WTC11 (cell line): Measurements from ENCODE around the gene GIMAP8. TPM values are rescaled to one million over a fixed set of nuclear protein-coding genes. Genes with fewer than 3 reads are reported as not detected.

ENCODE experiments used
- ATAC-seq: fragments of 200-7000 bp; cut with Tn5 transposase; 2 replicates; pipeline ENCODE4 v1.10.0; 2021; ENCODE audit warnings: mild to moderate bottlenecking, moderate library complexity
- CTCF ChIA-PET: fragments of 300-600 bp; sonication (Branson Sonifier 250); formaldehyde crosslinking; loops from one replicate; lab custom pipeline; 2021; ENCODE audit warnings: antibody characterized with exemption; lab: Charles Lee
- POLR2A ChIA-PET: fragments of 350-600 bp; sonication (Branson Sonifier 250); formaldehyde crosslinking; loops from one replicate; lab custom pipeline; 2021; ENCODE audit warnings: antibody characterized with exemption; lab: Charles Lee
- DNase-seq: peaks from one replicate; pipeline ENCODE4 v3.0.0; 2021; ENCODE audit warnings: low spot score
- H3K27ac Mint-ChIP-seq: 2 replicates; pipeline ENCODE4 v1.8.0; 2021; ENCODE audit warnings: mixed read lengths
- H3K27me3 Mint-ChIP-seq: 2 replicates; pipeline ENCODE4 v1.8.0; 2021; ENCODE audit warnings: low read depth, mild to moderate bottlenecking, moderate library complexity, mixed read lengths
- H3K36me3 Mint-ChIP-seq: 2 replicates; pipeline ENCODE4 v1.8.0; 2021; ENCODE audit warnings: mixed read lengths
- H3K4me1 Mint-ChIP-seq: 2 replicates; pipeline ENCODE4 v1.8.0; 2022; ENCODE audit warnings: mixed read lengths
- H3K4me3 Mint-ChIP-seq: 2 replicates; pipeline ENCODE4 v1.8.0; 2021; ENCODE audit warnings: mild to moderate bottlenecking, moderate library complexity, mixed read lengths
- H3K9me3 Mint-ChIP-seq: 2 replicates; pipeline ENCODE4 v1.8.0; 2021; ENCODE audit warnings: mixed read lengths
- CBFB ChIP-seq: sonication (generic); formaldehyde crosslinking; IDR thresholded peaks from 2 replicates; pipeline ENCODE4 v1.8.1; 2022; ENCODE audit warnings: mild to moderate bottlenecking, low read depth, missing genetic modification reagents
- CREM ChIP-seq: sonication (generic); formaldehyde crosslinking; IDR thresholded peaks from 2 replicates; pipeline ENCODE4 v1.8.1; 2022; ENCODE audit warnings: mild to moderate bottlenecking, missing genetic modification reagents, moderate library complexity
- ELF4 ChIP-seq: sonication (generic); formaldehyde crosslinking; IDR thresholded peaks from 2 replicates; pipeline ENCODE4 v1.8.1; 2022; ENCODE audit warnings: low read depth, mild to moderate bottlenecking, moderate library complexity, missing genetic modification reagents
- ETV6 ChIP-seq: sonication (generic); formaldehyde crosslinking; IDR thresholded peaks from 2 replicates; pipeline ENCODE4 v1.8.1; 2022; ENCODE audit warnings: mild to moderate bottlenecking, missing genetic modification reagents
- MAX ChIP-seq: sonication (generic); formaldehyde crosslinking; IDR thresholded peaks from 2 replicates; pipeline ENCODE4 v1.8.0; 2022; ENCODE audit warnings: mild to moderate bottlenecking, missing genetic modification reagents
- TCF7 ChIP-seq: sonication (generic); formaldehyde crosslinking; IDR thresholded peaks from 2 replicates; pipeline ENCODE4 v1.8.0; 2022; ENCODE audit warnings: mild to moderate bottlenecking, low read depth, missing genetic modification reagents, moderate library complexity
- TEAD4 ChIP-seq: sonication (generic); formaldehyde crosslinking; IDR thresholded peaks from 2 replicates; pipeline ENCODE4 v1.8.0; 2022; ENCODE audit warnings: mild to moderate bottlenecking, missing genetic modification reagents
- TP53 ChIP-seq: sonication (generic); formaldehyde crosslinking; IDR thresholded peaks from 2 replicates; pipeline ENCODE4 v1.8.1; 2023; ENCODE audit warnings: mild to moderate bottlenecking, missing genetic modification reagents
- total RNA-seq: library from RNA; stranded (reverse); gene quantifications from 3 replicates; pipeline ENCODE4 v1.2.3, GENCODE V29; 2021
- TF ChIP-seq, protein P1 (sequence below): sonication (generic); formaldehyde crosslinking; IDR thresholded peaks from 2 replicates; pipeline ENCODE4 v1.8.1; 2023; ENCODE audit warnings: mild to moderate bottlenecking, missing genetic modification reagents, moderate library complexity
- TF ChIP-seq, protein P2 (sequence below): sonication (generic); formaldehyde crosslinking; IDR thresholded peaks from 2 replicates; pipeline ENCODE4 v1.8.1; 2022; ENCODE audit warnings: missing genetic modification reagents, borderline replicate concordance
- TF ChIP-seq, protein P3 (sequence below): sonication (generic); formaldehyde crosslinking; IDR thresholded peaks from 2 replicates; pipeline ENCODE4 v1.8.1; 2023; ENCODE audit warnings: mild to moderate bottlenecking, missing genetic modification reagents, moderate library complexity
- TF ChIP-seq, protein P4 (sequence below): fragments of 250-450 bp; sonication (Bioruptor Pico); IDR thresholded peaks from 2 replicates; pipeline ENCODE4 v1.9.0; 2021; ENCODE audit warnings: mild to moderate bottlenecking
- TF ChIP-seq, protein P5 (sequence below): sonication (generic); formaldehyde crosslinking; IDR thresholded peaks from 2 replicates; pipeline ENCODE4 v1.8.1; 2023; ENCODE audit warnings: mild to moderate bottlenecking, missing genetic modification reagents
- TF ChIP-seq, protein P6 (sequence below): sonication (generic); formaldehyde crosslinking; IDR thresholded peaks from 2 replicates; pipeline ENCODE4 v1.8.1; 2022; ENCODE audit warnings: low read depth, missing genetic modification reagents, borderline replicate concordance
- TF ChIP-seq, protein P7 (sequence below): fragments of 250-450 bp; sonication (Bioruptor Pico); IDR thresholded peaks from 2 replicates; pipeline ENCODE4 v2.1.2; 2022; ENCODE audit warnings: mild to moderate bottlenecking, moderate library complexity

GIMAP8 gene
- total RNA-seq, 1 experiment from 2014 or later: 0.09 TPM

DNA sequence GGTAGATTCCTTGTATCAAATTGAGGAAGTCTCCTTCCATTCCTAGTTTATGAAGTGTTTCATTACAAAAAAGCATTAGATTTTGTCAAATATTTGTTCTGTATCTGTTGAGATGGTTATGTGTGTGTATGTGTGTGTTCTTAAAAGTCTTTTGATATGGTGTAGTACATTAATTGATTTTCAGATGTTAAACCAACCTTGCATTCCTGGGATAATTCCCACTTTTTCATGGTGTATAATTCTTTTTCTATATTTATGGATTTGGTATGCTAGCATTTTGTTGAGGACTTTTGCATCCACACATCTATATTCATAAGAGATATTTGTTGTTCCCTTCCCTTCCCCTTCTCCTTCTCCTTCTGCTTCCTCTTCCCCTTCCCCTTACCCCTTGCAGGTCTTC is 8.9 kb upstream of the GIMAP8 start:
- no peak for TF ChIP-seq CREM (CRISPR knock-in tag)
- TF ChIP-seq, protein P1, sequence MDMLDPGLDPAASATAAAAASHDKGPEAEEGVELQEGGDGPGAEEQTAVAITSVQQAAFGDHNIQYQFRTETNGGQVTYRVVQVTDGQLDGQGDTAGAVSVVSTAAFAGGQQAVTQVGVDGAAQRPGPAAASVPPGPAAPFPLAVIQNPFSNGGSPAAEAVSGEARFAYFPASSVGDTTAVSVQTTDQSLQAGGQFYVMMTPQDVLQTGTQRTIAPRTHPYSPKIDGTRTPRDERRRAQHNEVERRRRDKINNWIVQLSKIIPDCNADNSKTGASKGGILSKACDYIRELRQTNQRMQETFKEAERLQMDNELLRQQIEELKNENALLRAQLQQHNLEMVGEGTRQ (CRISPR knock-in tag): no peak
- Mint-ChIP-seq H3K4me1 (no peaks in the 10 kb centered on the region), H3K4me3 (no peak overlapping the region), H3K36me3 (peaks cover 3% of the 10 kb centered on the region; the same call in 1 of the 2 replicates), H3K27ac (no peak overlapping the region), H3K9me3 (peaks cover 12% of the 10 kb centered on the region), H3K27me3 (peaks cover 17% of the 10 kb centered on the region)
- ATAC-seq (no peak), DNase-seq (no peak)
- POLR2A ChIA-PET: no interaction called here
- CTCF ChIA-PET: no interaction called here

DNA sequence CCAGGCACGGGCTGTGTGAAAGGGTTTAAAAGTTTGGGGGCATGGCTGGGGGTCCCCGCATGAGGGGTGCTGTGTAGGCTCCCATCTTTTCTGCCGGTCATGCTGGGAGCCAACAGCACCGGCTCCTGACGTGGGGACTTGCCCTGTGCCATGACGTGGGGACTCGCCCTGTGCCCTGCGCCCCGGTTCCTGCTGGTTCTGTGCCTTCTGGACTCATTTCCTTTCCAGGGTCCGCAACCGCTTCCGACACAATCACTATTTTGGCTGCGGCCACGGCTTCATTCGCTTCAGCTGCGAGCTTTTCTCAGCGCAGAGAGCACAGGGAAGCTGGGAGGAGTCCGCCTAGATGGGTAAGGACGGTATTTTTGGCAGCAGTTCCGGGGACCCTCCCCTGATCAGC is 7.6 kb upstream of the GIMAP8 start:
- Mint-ChIP-seq H3K27ac (no peak overlapping the region), H3K27me3 (peaks cover 17% of the 10 kb centered on the region), H3K4me1 (no peaks in the 10 kb centered on the region), H3K9me3 (peaks cover 12% of the 10 kb centered on the region), H3K4me3 (no peak overlapping the region), H3K36me3 (peaks cover 3% of the 10 kb centered on the region; the same call in 1 of the 2 replicates)
- ChIA-PET POLR2A (no interaction called here), CTCF (interaction anchor here (1.4 kb wide), 1 partner anchor 311 kb away, joined by 3 read pairs; no protein-coding TSS in a partner anchor)
- DNase-seq: no peak
- no peak for ATAC-seq
- TF ChIP-seq, protein P2, sequence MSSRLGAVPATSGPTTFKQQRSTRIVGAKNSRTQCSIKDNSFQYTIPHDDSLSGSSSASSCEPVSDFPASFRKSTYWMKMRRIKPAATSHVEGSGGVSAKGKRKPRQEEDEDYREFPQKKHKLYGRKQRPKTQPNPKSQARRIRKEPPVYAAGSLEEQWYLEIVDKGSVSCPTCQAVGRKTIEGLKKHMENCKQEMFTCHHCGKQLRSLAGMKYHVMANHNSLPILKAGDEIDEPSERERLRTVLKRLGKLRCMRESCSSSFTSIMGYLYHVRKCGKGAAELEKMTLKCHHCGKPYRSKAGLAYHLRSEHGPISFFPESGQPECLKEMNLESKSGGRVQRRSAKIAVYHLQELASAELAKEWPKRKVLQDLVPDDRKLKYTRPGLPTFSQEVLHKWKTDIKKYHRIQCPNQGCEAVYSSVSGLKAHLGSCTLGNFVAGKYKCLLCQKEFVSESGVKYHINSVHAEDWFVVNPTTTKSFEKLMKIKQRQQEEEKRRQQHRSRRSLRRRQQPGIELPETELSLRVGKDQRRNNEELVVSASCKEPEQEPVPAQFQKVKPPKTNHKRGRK (CRISPR knock-in tag): no peak
- no peak for TF ChIP-seq TP53 (CRISPR knock-in tag)
- TF ChIP-seq, protein P3, sequence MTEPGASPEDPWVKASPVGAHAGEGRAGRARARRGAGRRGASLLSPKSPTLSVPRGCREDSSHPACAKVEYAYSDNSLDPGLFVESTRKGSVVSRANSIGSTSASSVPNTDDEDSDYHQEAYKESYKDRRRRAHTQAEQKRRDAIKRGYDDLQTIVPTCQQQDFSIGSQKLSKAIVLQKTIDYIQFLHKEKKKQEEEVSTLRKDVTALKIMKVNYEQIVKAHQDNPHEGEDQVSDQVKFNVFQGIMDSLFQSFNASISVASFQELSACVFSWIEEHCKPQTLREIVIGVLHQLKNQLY: no peak
- TF ChIP-seq TCF7 (CRISPR knock-in tag): no peak
- TF ChIP-seq CBFB (CRISPR knock-in tag): no peak
- TF ChIP-seq, protein P4, sequence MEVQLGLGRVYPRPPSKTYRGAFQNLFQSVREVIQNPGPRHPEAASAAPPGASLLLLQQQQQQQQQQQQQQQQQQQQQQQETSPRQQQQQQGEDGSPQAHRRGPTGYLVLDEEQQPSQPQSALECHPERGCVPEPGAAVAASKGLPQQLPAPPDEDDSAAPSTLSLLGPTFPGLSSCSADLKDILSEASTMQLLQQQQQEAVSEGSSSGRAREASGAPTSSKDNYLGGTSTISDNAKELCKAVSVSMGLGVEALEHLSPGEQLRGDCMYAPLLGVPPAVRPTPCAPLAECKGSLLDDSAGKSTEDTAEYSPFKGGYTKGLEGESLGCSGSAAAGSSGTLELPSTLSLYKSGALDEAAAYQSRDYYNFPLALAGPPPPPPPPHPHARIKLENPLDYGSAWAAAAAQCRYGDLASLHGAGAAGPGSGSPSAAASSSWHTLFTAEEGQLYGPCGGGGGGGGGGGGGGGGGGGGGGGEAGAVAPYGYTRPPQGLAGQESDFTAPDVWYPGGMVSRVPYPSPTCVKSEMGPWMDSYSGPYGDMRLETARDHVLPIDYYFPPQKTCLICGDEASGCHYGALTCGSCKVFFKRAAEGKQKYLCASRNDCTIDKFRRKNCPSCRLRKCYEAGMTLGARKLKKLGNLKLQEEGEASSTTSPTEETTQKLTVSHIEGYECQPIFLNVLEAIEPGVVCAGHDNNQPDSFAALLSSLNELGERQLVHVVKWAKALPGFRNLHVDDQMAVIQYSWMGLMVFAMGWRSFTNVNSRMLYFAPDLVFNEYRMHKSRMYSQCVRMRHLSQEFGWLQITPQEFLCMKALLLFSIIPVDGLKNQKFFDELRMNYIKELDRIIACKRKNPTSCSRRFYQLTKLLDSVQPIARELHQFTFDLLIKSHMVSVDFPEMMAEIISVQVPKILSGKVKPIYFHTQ (CRISPR knock-in tag): no peak
- TF ChIP-seq ELF4 (CRISPR knock-in tag): no peak
- TF ChIP-seq, protein P5, sequence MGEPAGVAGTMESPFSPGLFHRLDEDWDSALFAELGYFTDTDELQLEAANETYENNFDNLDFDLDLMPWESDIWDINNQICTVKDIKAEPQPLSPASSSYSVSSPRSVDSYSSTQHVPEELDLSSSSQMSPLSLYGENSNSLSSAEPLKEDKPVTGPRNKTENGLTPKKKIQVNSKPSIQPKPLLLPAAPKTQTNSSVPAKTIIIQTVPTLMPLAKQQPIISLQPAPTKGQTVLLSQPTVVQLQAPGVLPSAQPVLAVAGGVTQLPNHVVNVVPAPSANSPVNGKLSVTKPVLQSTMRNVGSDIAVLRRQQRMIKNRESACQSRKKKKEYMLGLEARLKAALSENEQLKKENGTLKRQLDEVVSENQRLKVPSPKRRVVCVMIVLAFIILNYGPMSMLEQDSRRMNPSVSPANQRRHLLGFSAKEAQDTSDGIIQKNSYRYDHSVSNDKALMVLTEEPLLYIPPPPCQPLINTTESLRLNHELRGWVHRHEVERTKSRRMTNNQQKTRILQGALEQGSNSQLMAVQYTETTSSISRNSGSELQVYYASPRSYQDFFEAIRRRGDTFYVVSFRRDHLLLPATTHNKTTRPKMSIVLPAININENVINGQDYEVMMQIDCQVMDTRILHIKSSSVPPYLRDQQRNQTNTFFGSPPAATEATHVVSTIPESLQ (CRISPR knock-in tag): no peak
- no peak for TF ChIP-seq TEAD4 (CRISPR knock-in tag)
- TF ChIP-seq, protein P6, sequence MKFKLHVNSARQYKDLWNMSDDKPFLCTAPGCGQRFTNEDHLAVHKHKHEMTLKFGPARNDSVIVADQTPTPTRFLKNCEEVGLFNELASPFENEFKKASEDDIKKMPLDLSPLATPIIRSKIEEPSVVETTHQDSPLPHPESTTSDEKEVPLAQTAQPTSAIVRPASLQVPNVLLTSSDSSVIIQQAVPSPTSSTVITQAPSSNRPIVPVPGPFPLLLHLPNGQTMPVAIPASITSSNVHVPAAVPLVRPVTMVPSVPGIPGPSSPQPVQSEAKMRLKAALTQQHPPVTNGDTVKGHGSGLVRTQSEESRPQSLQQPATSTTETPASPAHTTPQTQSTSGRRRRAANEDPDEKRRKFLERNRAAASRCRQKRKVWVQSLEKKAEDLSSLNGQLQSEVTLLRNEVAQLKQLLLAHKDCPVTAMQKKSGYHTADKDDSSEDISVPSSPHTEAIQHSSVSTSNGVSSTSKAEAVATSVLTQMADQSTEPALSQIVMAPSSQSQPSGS (CRISPR knock-in tag): no peak
- TF ChIP-seq MAX (CRISPR knock-in tag): no peak
- TF ChIP-seq ETV6: no peak
- TF ChIP-seq, protein P7, sequence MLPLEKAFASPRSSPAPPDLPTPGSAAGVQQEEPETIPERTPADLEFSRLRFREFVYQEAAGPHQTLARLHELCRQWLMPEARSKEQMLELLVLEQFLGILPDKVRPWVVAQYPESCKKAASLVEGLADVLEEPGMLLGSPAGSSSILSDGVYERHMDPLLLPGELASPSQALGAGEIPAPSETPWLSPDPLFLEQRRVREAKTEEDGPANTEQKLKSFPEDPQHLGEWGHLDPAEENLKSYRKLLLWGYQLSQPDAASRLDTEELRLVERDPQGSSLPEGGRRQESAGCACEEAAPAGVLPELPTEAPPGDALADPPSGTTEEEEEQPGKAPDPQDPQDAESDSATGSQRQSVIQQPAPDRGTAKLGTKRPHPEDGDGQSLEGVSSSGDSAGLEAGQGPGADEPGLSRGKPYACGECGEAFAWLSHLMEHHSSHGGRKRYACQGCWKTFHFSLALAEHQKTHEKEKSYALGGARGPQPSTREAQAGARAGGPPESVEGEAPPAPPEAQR (CRISPR knock-in tag): no peak
